ENCODE measurements around the gene KRTAP4-2.
"Not testable (repeated sequence)": the region's sequence is repeated elsewhere in the genome, so short reads cannot be mapped to it uniquely, and the experiment has no call there.

The KRTAP4-2 gene

GRCh38 chr17:41160190-41160589 is 17.8 kb downstream of the KRTAP4-2 start:
- DNase-seq = not testable (repeated sequence)

- DNase-seq = no peak
Observed at GRCh38 chr17:41153856-41154255, 24.2 kb downstream of the KRTAP4-2 start.

DNA sequence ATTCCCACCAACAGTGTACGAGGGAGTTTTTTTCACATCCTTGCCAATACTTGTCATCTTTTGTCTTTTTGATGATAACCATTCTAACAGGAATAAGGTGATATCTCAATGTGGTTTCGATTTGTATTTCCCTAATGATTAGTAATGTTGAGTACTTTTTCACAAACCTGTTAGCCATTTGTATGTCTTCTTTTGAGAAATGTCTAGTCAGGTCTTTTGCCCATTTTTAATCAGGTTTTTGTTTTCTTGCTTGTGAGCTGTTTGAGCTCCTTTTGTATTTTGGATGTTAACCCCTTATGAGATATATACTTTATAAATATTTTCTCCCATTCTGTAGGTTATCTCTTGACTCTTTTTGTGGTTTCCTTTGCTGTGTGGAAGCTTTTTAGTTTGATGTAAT is 26.5 kb downstream of the KRTAP4-2 start:
- no peak for DNase-seq

- no peak for DNase-seq
Observed at GRCh38 chr17:41150026-41150425, 28.0 kb downstream of the KRTAP4-2 start.

DNA sequence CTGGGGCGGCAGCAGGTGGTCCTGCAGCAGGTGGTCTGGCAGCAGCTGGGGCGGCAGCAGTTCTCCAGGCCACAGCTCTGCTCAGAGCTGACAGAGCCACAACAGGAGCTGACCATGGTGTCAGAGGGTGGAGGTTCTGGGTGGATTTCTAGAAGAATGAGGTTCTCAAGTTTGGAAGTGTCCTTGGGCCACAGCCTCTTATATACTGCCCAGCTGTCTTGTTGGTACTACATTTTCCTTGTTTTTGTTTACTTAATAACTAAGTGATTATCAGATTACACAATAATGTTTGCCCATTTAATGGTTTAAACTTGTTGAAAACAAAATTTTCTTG is 28.4 kb downstream of the KRTAP4-2 start, which contains the start of gene KRTAP4-5:
Gene KRTAP4-5 (minus strand): TSS at position 174 of the 334 bp plus-strand sequence. CDS start 58 bp downstream, at position 116.
- DNase-seq = no peak

- DNase-seq = not testable (repeated sequence)
Observed at GRCh38 chr17:41148971-41149651, 28.9 kb downstream of the KRTAP4-2 start.

- no peak for DNase-seq
Observed at GRCh38 chr17:41147531-41148204, 30.4 kb downstream of the KRTAP4-2 start.

DNA sequence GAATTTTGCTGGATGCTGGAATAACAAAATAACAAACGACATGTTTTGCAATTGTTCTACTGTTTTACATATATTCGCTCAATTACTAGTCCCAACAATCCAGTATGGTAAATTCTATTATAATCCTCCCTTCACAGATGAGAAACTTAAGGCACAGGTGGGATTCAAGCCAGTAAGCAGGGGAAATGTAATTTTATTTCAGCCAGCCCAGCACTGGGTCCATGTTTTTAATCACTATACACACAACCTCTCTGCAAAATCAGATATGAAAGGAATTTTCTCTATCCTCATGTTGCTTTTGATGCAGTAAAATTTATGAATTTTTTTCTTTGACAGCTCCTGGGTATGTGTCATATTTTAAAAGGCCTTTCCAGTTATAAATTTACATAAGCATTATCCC is 32.8 kb downstream of the KRTAP4-2 start:
- no peak for DNase-seq

GRCh38 chr17:41144846-41145245 is 33.2 kb downstream of the KRTAP4-2 start:
- no peak for DNase-seq

- no peak for DNase-seq
Observed at GRCh38 chr17:41141361-41141760, 36.7 kb downstream of the KRTAP4-2 start.

DNA sequence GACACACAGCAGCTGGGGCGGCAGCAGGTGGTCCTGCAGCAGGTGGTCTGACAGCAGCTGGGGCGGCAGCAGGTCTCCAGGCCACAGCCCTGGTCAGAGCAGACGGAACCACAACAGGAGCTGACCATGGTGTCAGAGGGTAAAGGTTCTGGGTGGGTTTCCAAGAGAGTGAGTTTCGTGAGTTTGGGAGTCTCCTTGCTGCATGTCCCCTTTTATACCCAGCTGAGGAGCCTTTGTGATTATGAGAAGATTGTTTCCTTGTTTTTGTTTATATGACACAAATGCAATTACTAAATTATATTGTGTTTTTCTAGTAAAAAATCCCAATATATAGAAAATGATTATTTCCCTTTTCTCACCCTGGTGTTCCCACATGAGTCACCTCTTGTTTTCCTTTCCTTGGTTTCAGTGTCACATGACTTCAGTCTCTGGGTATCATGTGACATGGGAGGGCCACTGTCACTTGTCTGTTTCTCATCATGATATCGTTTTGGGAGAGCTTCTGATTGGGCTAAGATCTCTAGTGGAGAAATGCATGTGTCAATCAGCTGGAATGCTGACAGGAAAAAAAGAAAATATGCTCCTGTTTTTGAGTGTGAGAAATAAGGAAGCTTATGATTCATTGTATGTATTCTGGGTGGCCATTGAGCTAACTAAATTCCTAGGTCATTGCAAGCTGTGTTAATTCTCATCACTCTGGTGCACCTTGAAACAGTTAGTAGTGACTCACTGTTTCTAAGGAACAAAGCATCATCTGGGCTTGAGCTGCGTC is 37.5 kb downstream of the KRTAP4-2 start, which contains the start of gene KRTAP4-6:
Gene KRTAP4-6 (minus strand): TSS at position 185 of the 772 bp plus-strand sequence. CDS start 57 bp downstream, at position 128.
- no peak for DNase-seq

DNA sequence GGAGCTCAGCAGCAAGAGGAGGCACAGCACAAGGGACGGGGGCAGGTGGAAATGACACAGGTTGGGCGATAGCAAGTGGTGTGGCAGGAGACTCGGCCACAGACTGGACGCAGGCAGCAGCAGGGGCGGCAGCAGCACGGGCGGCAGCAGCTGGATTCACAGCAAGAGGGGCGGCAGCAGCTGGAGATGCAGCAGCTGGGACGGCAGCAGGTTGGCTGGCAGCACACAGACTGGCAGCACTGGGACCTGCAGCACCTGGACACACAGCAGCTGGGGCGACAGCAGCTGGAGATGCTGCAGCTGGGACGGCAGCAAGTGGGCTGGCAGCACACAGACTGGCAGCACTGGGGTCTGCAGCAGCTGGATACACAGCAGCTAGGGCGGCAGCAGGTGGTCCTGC is 38.2 kb downstream of the KRTAP4-2 start:
- DNase-seq = not testable (repeated sequence)

GRCh38 chr17:41133880-41134735 is 43.9 kb downstream of the KRTAP4-2 start:
- DNase-seq = no peak

- DNase-seq = no peak
Observed at GRCh38 chr17:41131979-41132378, 46.0 kb downstream of the KRTAP4-2 start.

All from activated CD4-positive, alpha-beta T cell treated with anti-CD3 and anti-CD28 coated beads, Interleukin-2, amount 50 U/mL, for 4 hours (primary cell).